ENCODE data around the gene TCP10L. TPM values are rescaled to one million over a fixed set of nuclear protein-coding genes. Genes with fewer than 3 reads are reported as not detected.
"Not testable (repeated sequence)": the region's sequence is repeated elsewhere in the genome, so short reads cannot be mapped to it uniquely, and the experiment has no call there.

The TCP10L gene, protein sequence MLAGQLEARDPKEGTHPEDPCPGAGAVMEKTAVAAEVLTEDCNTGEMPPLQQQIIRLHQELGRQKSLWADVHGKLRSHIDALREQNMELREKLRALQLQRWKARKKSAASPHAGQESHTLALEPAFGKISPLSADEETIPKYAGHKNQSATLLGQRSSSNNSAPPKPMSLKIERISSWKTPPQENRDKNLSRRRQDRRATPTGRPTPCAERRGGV
- total RNA-seq: 1.1 TPM in 1 of 2 replicates, not detected in the other

DNA sequence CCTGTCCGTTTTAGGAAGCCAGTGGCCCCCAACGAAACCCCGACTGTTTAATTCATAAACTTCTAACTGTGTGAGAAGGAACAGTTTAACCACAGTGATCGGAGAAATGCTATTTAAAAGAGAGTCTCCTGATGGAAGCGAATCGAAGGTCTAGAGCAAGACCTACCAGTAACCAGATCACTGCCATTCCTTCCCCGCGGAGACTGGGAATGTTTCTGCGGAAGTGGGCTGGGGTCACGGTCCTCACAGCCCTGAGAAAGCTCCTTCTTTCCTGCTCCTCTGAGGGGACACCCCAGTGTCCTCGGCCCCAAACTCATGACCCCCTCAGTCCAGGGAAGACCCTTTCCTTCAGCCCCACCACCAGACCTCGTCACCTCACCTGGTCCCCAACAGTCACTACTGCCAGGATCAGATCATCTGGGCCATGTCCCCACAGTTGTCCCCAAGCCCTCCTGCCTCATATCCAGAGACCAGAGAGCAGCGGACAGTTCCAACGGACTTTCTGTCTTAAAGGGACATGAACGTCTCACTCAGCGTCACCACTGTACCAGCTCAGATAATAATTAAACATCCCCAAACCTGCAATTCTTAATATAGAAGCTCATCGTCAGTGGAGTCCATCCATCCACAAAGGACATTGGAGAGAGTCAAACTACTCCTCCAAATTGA, at the start of gene TCP10L:
TCP10L (minus strand) TSS at position 482 of the 669 bp plus-strand sequence. CDS start 1,219 bp downstream, outside the sequence.
- TF ChIP-seq, protein P1, sequence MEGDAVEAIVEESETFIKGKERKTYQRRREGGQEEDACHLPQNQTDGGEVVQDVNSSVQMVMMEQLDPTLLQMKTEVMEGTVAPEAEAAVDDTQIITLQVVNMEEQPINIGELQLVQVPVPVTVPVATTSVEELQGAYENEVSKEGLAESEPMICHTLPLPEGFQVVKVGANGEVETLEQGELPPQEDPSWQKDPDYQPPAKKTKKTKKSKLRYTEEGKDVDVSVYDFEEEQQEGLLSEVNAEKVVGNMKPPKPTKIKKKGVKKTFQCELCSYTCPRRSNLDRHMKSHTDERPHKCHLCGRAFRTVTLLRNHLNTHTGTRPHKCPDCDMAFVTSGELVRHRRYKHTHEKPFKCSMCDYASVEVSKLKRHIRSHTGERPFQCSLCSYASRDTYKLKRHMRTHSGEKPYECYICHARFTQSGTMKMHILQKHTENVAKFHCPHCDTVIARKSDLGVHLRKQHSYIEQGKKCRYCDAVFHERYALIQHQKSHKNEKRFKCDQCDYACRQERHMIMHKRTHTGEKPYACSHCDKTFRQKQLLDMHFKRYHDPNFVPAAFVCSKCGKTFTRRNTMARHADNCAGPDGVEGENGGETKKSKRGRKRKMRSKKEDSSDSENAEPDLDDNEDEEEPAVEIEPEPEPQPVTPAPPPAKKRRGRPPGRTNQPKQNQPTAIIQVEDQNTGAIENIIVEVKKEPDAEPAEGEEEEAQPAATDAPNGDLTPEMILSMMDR (IDR thresholded peaks at IDR 0.05; ENCODE audit: insufficient read depth, low read length, poor library complexity, severe bottlenecking): no peak
- no peaks in the 10 kb centered on the region for H3K36me3 ChIP-seq (ENCODE audit: control insufficient read depth, insufficient read depth, low read length)

DNA sequence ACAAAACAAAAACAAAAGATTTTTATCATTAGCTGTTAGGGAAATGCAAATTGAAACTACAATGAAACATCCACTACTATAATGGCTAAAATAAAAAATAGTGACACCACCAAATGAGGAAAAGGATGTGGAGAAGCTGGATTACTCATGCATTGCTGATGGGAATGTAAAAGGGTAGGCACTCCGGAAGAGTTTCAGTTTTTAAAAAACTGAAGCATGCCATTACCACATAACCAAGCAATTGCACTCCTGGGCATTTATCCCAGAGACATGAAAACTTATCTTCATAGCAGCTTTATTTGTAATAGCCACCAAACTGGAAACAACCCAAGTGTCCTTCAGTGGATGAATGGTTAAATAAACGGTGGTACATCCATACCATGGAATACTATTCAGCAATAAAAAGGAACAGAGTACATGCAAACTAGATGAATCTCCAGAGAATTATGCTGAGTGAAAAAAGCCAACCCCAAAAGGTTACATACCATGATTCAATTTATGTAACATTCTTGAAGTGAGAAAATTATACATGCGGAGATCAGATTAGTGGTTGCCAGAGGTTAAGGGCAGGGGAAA, 41.4 kb upstream of the TCP10L start:
- no peak for DNase-seq (ENCODE audit: low read depth)
- Histone ChIP-seq H3K4me3 (ENCODE audit: low read depth, low read length) (no peak overlapping the region), H3K36me3 (ENCODE audit: control insufficient read depth, insufficient read depth, low read length) (no peaks in the 10 kb centered on the region), H3K27me3 (ENCODE audit: control insufficient read depth, insufficient read depth, low read length) (no peaks in the 10 kb centered on the region)
- TF ChIP-seq, protein P1 (IDR thresholded peaks at IDR 0.05; ENCODE audit: insufficient read depth, low read length, poor library complexity, severe bottlenecking): no peak

More for the DNA sequence above, at the start of gene TCP10L:
- no peak for DNase-seq (ENCODE audit: low read depth)
- no peak within 1 kb of the TSS for H3K4me3 ChIP-seq (ENCODE audit: low read depth, low read length)
- no peaks in the 10 kb centered on the region for H3K27me3 ChIP-seq (ENCODE audit: control insufficient read depth, insufficient read depth, low read length)

DNA sequence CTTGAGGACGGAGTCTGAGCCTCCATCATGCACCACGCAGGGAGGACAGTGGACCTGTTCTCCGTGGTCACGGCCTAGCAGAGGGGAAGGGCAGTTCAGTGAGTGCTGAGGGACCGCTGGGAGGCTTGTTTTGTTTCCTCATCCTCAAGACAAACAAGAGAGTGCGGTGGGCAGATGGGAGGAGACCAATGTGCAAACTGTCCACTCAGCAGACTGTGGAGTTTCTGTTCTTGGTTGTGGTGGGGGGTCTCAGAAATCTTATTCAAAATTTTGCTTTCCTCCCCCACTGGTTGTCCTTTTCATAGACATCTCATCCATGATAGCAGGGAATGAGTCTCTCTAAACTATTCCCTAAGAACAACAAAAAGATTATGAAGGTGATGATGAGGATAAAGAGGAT, 32.9 kb upstream of the TCP10L start:
- not testable (repeated sequence) for H3K27me3 ChIP-seq (ENCODE audit: control insufficient read depth, insufficient read depth, low read length); H3K4me3 ChIP-seq (ENCODE audit: low read depth, low read length); DNase-seq (ENCODE audit: low read depth); H3K36me3 ChIP-seq (ENCODE audit: control insufficient read depth, insufficient read depth, low read length)

DNA sequence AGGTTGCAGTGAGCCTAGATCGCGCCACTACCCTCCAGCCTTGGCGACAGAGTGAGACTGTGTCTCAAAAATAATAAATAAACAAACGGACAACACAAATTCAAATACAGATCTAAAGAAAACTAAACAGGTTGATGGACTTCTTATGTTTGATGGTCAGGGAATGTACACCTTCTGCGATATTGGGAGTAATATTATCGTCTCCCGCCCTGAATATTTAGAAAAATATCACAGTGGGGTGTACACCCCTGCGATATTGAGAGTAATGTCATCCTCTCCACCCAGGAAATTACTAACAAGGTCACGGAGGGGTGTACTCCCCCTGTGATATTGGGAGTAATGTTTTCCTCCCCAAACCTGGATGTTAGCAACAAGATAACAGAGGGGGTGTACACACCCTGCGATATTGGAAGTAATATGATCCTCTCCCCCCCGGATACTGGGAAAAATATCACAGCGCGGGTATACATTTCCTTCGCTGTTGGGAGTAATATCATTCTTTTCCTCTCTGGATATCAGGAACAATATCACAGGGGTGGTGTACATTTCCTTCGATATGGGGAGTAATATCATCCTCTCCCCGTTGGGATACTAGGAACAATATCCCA, 28.2 kb upstream of the TCP10L start:
- TF ChIP-seq, protein P1 (IDR thresholded peaks at IDR 0.05; ENCODE audit: insufficient read depth, low read length, poor library complexity, severe bottlenecking): no peak
- H3K27me3 ChIP-seq (ENCODE audit: control insufficient read depth, insufficient read depth, low read length): no peaks in the 10 kb centered on the region
- peak overlapping the region; percentile 94 for H3K4me3 ChIP-seq (ENCODE audit: low read depth, low read length)
- no peaks in the 10 kb centered on the region for H3K36me3 ChIP-seq (ENCODE audit: control insufficient read depth, insufficient read depth, low read length)
- no peak for DNase-seq (ENCODE audit: low read depth)

DNA sequence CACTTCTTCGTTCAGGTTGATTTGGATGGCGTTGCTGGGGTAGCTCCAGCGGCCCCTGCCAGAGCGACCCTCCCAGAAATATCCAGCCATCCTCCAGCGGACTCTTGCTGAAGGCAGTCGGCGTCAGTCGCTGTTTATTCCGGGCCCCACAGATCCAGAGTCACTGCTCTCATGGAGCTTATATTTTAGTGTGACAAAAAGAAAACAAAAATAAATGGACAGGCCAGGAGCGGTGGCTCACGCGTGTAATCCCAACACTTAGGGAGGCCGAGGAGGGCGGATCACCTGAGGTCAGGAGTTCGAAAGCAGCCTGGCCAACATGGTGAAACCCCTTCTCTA, 27.6 kb upstream of the TCP10L start:
- H3K4me3 ChIP-seq (ENCODE audit: low read depth, low read length): peak overlapping the region; percentile 94
- H3K36me3 ChIP-seq (ENCODE audit: control insufficient read depth, insufficient read depth, low read length): no peaks in the 10 kb centered on the region
- no peaks in the 10 kb centered on the region for H3K27me3 ChIP-seq (ENCODE audit: control insufficient read depth, insufficient read depth, low read length)
- DNase-seq (ENCODE audit: low read depth): no peak
- TF ChIP-seq, protein P1 (IDR thresholded peaks at IDR 0.05; ENCODE audit: insufficient read depth, low read length, poor library complexity, severe bottlenecking): no peak
